BJ (cell line): ENCODE data around the gene DOCK1. TPM values are rescaled to one million over a fixed set of nuclear protein-coding genes. Genes with fewer than 3 reads are reported as not detected.

Source experiments
- CTCF ChIA-PET: fragments of 350-600 bp; formaldehyde crosslinking; extraction: SDS; loops from one replicate; lab custom pipeline; 2021; ENCODE audit warnings: antibody characterized with exemption, inconsistent platforms; lab: Yijun Ruan, JAX
- POLR2A ChIA-PET: fragments of 300-600 bp; sonication (Branson Sonifier 250); formaldehyde crosslinking; extraction: SDS; loops from one replicate; lab custom pipeline; 2021; ENCODE audit warnings: antibody characterized with exemption; lab: Charles Lee
- DNase-seq: peaks from one replicate; pipeline ENCODE4 v3.0.0-alpha.2; 2011; ENCODE audit warnings: low read depth
- H3K27me3 ChIP-seq: 2 replicates; pipeline ENCODE4 v1.6.0; 2011; ENCODE audit warnings: low read length; ENCODE audit not compliant: control insufficient read depth, insufficient read depth
- H3K36me3 ChIP-seq: 2 replicates; pipeline ENCODE4 v1.5.1; 2011; ENCODE audit warnings: low read length; ENCODE audit not compliant: control insufficient read depth, insufficient read depth
- H3K4me3 ChIP-seq: 2 replicates; pipeline ENCODE4 v1.5.1; 2011; ENCODE audit warnings: low read depth, mild to moderate bottlenecking, control low read depth, low read length
- CTCF ChIP-seq: IDR thresholded peaks from 2 replicates; pipeline ENCODE4 v1.5.1; 2011; ENCODE audit warnings: low read depth, mild to moderate bottlenecking, control low read depth, inconsistent platforms, low read length, moderate library complexity; ENCODE audit not compliant: insufficient read depth
- polyA plus RNA-seq: library from polyadenylated mRNA; depleted of rRNA; stranded (reverse); fragments of >200 nt; gene quantifications from 2 replicates; pipeline ENCODE4 v1.2.3, GENCODE V29; 2011

DOCK1 gene
- polyA plus RNA-seq, 1 experiment = 20.0 TPM

- no peak for DNase-seq
- ChIA-PET POLR2A (no interaction called here), CTCF (no interaction called here)
- Histone ChIP-seq H3K4me3 (no peak overlapping the region), H3K36me3 (peaks cover 20% of the 10 kb centered on the region), H3K27me3 (no peaks in the 10 kb centered on the region)
- no peak for TF ChIP-seq CTCF
Measured at GRCh38 chr10:127420138-127420684, 515.0 kb downstream of the DOCK1 start.

- Histone ChIP-seq H3K36me3 (peaks cover 25% of the 10 kb centered on the region), H3K27me3 (no peaks in the 10 kb centered on the region), H3K4me3 (no peak overlapping the region)
- no peak for TF ChIP-seq CTCF
- POLR2A ChIA-PET = interaction anchor here (0.6 kb wide), 1 partner anchor 8 kb away, joined by 3 read pairs; no protein-coding TSS in a partner anchor
- DNase-seq = no peak
- CTCF ChIA-PET = interaction anchor here (0.7 kb wide), 1 partner anchor 8 kb away, joined by 4 read pairs; no protein-coding TSS in a partner anchor
Measured at GRCh38 chr10:127423218-127423915, 518.1 kb downstream of the DOCK1 start.

GRCh38 chr10:127424594-127425264 lies 519.5 kb downstream of the DOCK1 start:
- Histone ChIP-seq H3K4me3 (no peak overlapping the region), H3K27me3 (no peaks in the 10 kb centered on the region), H3K36me3 (peaks cover 21% of the 10 kb centered on the region)
- no peak for TF ChIP-seq CTCF
- CTCF ChIA-PET = no interaction called here
- POLR2A ChIA-PET = no interaction called here
- peak; percentile 35 for DNase-seq

- TF ChIP-seq CTCF = no peak
- ChIA-PET CTCF (interaction anchor here (1.4 kb wide), 1 partner anchor 11 kb away, joined by 3 read pairs; no protein-coding TSS in a partner anchor), POLR2A (no interaction called here)
- no peak for DNase-seq
- Histone ChIP-seq H3K27me3 (no peaks in the 10 kb centered on the region), H3K36me3 (peaks cover 22% of the 10 kb centered on the region), H3K4me3 (no peak overlapping the region)
Measured at GRCh38 chr10:127426746-127427145, 521.5 kb downstream of the DOCK1 start.

GRCh38 chr10:127427926-127428325 lies 522.7 kb downstream of the DOCK1 start:
- CTCF ChIA-PET = interaction anchor here (1.4 kb wide), 1 partner anchor 12 kb away, joined by 3 read pairs; no protein-coding TSS in a partner anchor
- H3K36me3 ChIP-seq = peaks cover 22% of the 10 kb centered on the region
- TF ChIP-seq CTCF = no peak
- POLR2A ChIA-PET = no interaction called here
- DNase-seq = no peak
- no peak overlapping the region for H3K4me3 ChIP-seq
- H3K27me3 ChIP-seq = no peaks in the 10 kb centered on the region
